ENCODE results near the gene OAF.

DNA sequence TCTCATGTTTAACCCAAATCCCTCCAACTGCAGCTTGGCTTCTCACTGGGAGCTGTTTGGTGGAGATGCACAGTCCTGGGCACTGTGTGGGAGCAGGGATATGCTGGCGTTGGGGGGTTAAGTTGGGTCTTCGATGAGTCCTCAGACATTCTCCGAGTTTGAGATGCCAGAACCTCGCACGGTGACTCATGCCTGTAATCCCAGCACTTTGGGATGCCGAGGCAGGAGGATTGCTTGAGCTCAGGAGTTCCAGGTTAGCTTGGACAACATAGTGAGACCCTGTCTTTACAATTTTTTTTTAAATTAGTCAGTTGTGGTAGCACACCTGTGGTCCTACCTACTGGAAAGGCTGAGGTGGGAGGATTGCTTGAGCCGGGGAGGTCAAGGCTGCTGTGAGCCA lies 49.8 kb downstream of the OAF start:
- TF ChIP-seq SUZ12 (IDR thresholded peaks at IDR 0.05; ENCODE audit: extremely low read depth, insufficient read depth, insufficient read length) (no peak), YY1 (IDR thresholded peaks at IDR 0.05; ENCODE audit: insufficient read depth, insufficient read length) (no peak)
